ENCODE measurements around the gene MRE11. TPM values are rescaled to one million over a fixed set of nuclear protein-coding genes. Genes with fewer than 3 reads are reported as not detected.

The MRE11 gene
- total and polyA plus RNA-seq, 10 of the 15 experiments (the other 5 are each of a cell fraction or from before 2014, with no cell fraction given), result 16.2 to 39.2 (median 26.9) TPM

DNA sequence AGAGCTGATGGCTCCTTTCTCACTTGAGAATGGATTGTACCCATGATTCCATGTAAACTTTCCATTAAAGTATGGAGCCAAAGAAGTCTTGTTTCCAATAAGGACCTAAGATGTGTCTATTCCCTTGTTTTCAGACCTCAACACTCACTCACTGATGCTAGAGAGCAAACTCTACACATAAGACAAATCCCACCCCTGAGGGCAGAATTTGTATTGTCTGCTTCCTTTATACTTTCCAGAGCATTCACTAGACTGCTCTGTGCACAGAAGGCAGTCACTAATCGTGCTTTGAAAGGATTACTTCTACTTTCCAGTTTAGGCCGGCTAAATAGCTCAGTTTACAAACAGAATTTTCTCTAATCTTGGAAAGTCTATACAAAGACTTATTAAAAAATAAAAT lies 6.5 kb upstream of the MRE11 start:
- intact Hi-C loops (cut with micrococcal nuclease; ENCODE audit: unreplicated experiment) (loop anchor here (5.0 kb wide), 1 partner anchor 578 kb away; no protein-coding TSS in a partner anchor), in situ Hi-C loops (cut with MboI) (loop anchor here (5.0 to 10.0 kb wide), 3 partner anchors 173 to 605 kb away; no protein-coding TSS in a partner anchor)
- WGBS (ENCODE audit: insufficient coverage, insufficient replicate concordance, low lambda C conversion rate, missing lambda C conversion rate), result 93% methylated on average over 2 of the region's 2 CpGs
- no peak for FAIRE-seq
- Histone ChIP-seq H3K9me3 (replicated peaks; ENCODE audit: control insufficient read depth, insufficient read depth, low read length) (no peaks in the 10 kb centered on the region), H4K20me1 (ENCODE audit: control insufficient read depth, insufficient read depth) (no peaks in the 10 kb centered on the region), H3K4me2 (ENCODE audit: control insufficient read depth, insufficient read depth) (no peak overlapping the region), H3K27me3 (replicated peaks in 1 of 2; ENCODE audit: control insufficient read depth in 2 of 2, insufficient read depth in 2 of 2, low read length in 1 of 2) (no peaks in the 10 kb centered on the region), H3K27ac (ENCODE audit: control insufficient read depth, insufficient read depth) (no peak overlapping the region), H3K9ac (ENCODE audit: control insufficient read depth, insufficient read depth, low read length) (no peak overlapping the region), H3K4me3 (no peak overlapping the region), H3K4me1 (ENCODE audit: control insufficient read depth, insufficient read depth, low read length) (no peaks in the 10 kb centered on the region), H2AFZ (ENCODE audit: control insufficient read depth, low read depth, low read length) (no peak overlapping the region), H3K36me3 (ENCODE audit: control insufficient read depth in 2 of 2, insufficient read depth in 2 of 2, low read length in 1 of 2) (peaks cover 0 to 16% of the 10 kb centered on the region in 2 experiments; a peak in 3 of 4 replicates), H3K79me2 (ENCODE audit: control insufficient read depth, insufficient read depth, low read length) (peaks cover 4% of the 10 kb centered on the region)
- no peak for DNase-seq (ENCODE audit: low read depth, low spot score)
- ChIA-PET SMC1A (ENCODE audit: uncharacterized antibody, unreplicated experiment) (interaction anchor here (0.7 to 1.0 kb wide), 3 partner anchors 12 to 578 kb away, joined by 3 read pairs; partner anchors contain the start of gene C11orf97), CTCF (interaction anchor here (0.6 to 1.0 kb wide), 2 partner anchors 80 to 325 kb away, joined by 3 read pairs; no protein-coding TSS in a partner anchor), RAD21 (ENCODE audit: unreplicated experiment) (interaction anchor here (1.0 to 1.4 kb wide), 2 partner anchors 173 to 579 kb away, joined by 3 read pairs; no protein-coding TSS in a partner anchor), POLR2A (no interaction called here)
- BruUV-seq (replicated peaks), result no TSS peak
- no peak for ATAC-seq
- TF ChIP-seq SIX5 (IDR thresholded peaks at IDR 0.05; ENCODE audit: low read depth, low read length, severe bottlenecking) (no peak), BCLAF1 (IDR thresholded peaks at IDR 0.05) (no peak), RB1 (IDR thresholded peaks at IDR 0.05; ENCODE audit: borderline replicate concordance) (no peak), SUZ12 (IDR thresholded peaks at IDR 0.05; ENCODE audit: unreplicated experiment) (no peak), NBN (IDR thresholded peaks at IDR 0.05) (no peak), GATAD2B (conservative IDR thresholded peaks at IDR 0.05; ENCODE audit: low read depth) (no peak), PAX8 (IDR thresholded peaks at IDR 0.05) (no peak), FOXK2 (IDR thresholded peaks at IDR 0.05) (no peak), POU2F2 (IDR thresholded peaks at IDR 0.05; ENCODE audit: borderline replicate concordance, low read depth, low read length) (no peak), EGR1 (IDR thresholded peaks at IDR 0.05; ENCODE audit: borderline replicate concordance in 1 of 2, low read depth in 2 of 2, low read length in 2 of 2) (no peak), ZSCAN29 (IDR thresholded peaks at IDR 0.05) (no peak), WRNIP1 (IDR thresholded peaks at IDR 0.05; ENCODE audit: borderline replicate concordance, low read depth, low read length) (no peak), NR2C2 (IDR thresholded peaks at IDR 0.05; ENCODE audit: borderline replicate concordance, control insufficient read depth, insufficient read length, low read depth) (no peak), KDM1A (IDR thresholded peaks at IDR 0.05; ENCODE audit: borderline replicate concordance) (no peak), POLR2A (IDR thresholded peaks at IDR 0.05; ENCODE audit: low read depth, low read length) (no peak), ATF3 (IDR thresholded peaks at IDR 0.05; ENCODE audit: borderline replicate concordance, extremely low read depth, low read depth, low read length) (no peak), NFYB (IDR thresholded peaks at IDR 0.05; ENCODE audit: insufficient read depth, low read depth, low read length) (no peak), NFYA (IDR thresholded peaks at IDR 0.05; ENCODE audit: borderline replicate concordance, low read depth, low read length) (no peak)
